ENCODE data around the gene PALM2AKAP2.
A peak's percentile ranks its signal among the peaks of the same experiment; 100 is the strongest.

The PALM2AKAP2 gene

DNA sequence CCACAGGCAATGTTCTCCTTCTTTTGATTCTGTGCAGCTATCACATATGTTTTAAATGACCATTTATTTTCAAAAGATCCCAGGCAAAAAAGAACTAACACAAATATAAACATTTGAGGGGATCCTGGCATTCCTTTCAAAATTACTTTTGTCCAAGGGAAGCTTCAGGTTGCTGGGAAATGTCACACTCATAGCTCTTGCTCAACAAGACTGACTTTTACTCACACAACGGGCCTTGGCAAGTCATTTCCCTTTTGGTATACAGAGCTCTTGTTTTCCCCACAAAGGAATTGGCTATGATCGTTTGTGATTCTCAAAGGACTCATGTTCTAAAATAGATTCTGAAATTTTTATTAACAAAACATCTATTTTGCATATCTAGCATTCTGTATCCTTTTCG is 4.5 kb upstream of the PALM2AKAP2 start:
- peaks cover 21% of the 10 kb centered on the region for H3K4me1 ChIP-seq (ENCODE audit: insufficient read depth, low read length)
- H3K4me3 ChIP-seq (ENCODE audit: low read depth in 1 of 2, low read length in 2 of 2): no peak overlapping the region
- no peak overlapping the region for H3K27ac ChIP-seq (ENCODE audit: low read depth, low read length)
- no peaks in the 10 kb centered on the region for H3K36me3 ChIP-seq (ENCODE audit: insufficient read depth, low read length)
- no peaks in the 10 kb centered on the region for H3K27me3 ChIP-seq (ENCODE audit: control insufficient read depth in 1 of 2, insufficient read depth in 2 of 2, low read length in 2 of 2)
- H3K9me3 ChIP-seq (ENCODE audit: low read length): no peaks in the 10 kb centered on the region
- no peak overlapping the region for H3K9ac ChIP-seq (ENCODE audit: low read length)

DNA sequence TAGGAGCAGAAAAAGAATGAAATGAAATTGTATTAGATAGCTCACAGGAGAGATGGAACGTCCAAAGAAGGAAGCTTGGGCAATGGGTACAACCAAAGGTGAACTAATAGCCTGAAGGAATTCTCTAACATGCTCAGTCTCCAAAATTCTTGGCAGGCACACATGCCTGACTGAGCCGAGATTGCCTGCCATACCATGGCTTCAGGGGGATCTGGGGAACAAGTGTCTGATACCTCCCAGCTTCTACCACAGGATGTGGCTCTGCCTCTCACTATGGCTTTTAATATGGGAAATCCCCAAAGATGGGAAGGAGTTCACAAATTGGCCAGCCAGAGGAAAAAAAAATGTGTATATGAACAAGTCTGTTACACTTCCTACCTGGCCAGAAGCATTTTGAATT is 3.6 kb upstream of the PALM2AKAP2 start:
- H3K4me1 ChIP-seq (ENCODE audit: insufficient read depth, low read length): peaks cover 20% of the 10 kb centered on the region
- H3K4me3 ChIP-seq (ENCODE audit: low read depth in 1 of 2, low read length in 2 of 2): no peak overlapping the region
- H3K36me3 ChIP-seq (ENCODE audit: insufficient read depth, low read length): no peaks in the 10 kb centered on the region
- no peaks in the 10 kb centered on the region for H3K27me3 ChIP-seq (ENCODE audit: control insufficient read depth in 1 of 2, insufficient read depth in 2 of 2, low read length in 2 of 2)
- H3K9me3 ChIP-seq (ENCODE audit: low read length): no peaks in the 10 kb centered on the region
- H3K27ac ChIP-seq (ENCODE audit: low read depth, low read length): no peak overlapping the region
- no peak overlapping the region for H3K9ac ChIP-seq (ENCODE audit: low read length)

- H3K9me3 ChIP-seq (ENCODE audit: low read length): no peaks in the 10 kb centered on the region
- H3K9ac ChIP-seq (ENCODE audit: low read length): no peak overlapping the region
- H3K27ac ChIP-seq (ENCODE audit: low read depth, low read length): no peak overlapping the region
- no peaks in the 10 kb centered on the region for H3K27me3 ChIP-seq (ENCODE audit: control insufficient read depth in 1 of 2, insufficient read depth in 2 of 2, low read length in 2 of 2)
- no peaks in the 10 kb centered on the region for H3K36me3 ChIP-seq (ENCODE audit: insufficient read depth, low read length)
- peak overlapping the region; percentile 45 to 55 for H3K4me3 ChIP-seq (ENCODE audit: low read depth in 1 of 2, low read length in 2 of 2)
- peaks cover 9% of the 10 kb centered on the region for H3K4me1 ChIP-seq (ENCODE audit: insufficient read depth, low read length)
Measured at GRCh38 chr9:109780453-109781033, 545 bp downstream of the PALM2AKAP2 start.

GRCh38 chr9:109781086-109781485 is 1.1 kb downstream of the PALM2AKAP2 start:
- Histone ChIP-seq H3K9me3 (ENCODE audit: low read length) (no peaks in the 10 kb centered on the region), H3K27me3 (ENCODE audit: control insufficient read depth in 1 of 2, insufficient read depth in 2 of 2, low read length in 2 of 2) (no peaks in the 10 kb centered on the region), H3K27ac (ENCODE audit: low read depth, low read length) (no peak overlapping the region), H3K4me3 (ENCODE audit: low read depth in 1 of 2, low read length in 2 of 2) (peak overlapping the region in 1 of 2 donors; percentile 55), H3K36me3 (ENCODE audit: insufficient read depth, low read length) (no peaks in the 10 kb centered on the region), H3K9ac (ENCODE audit: low read length) (no peak overlapping the region), H3K4me1 (ENCODE audit: insufficient read depth, low read length) (peaks cover 9% of the 10 kb centered on the region)

DNA sequence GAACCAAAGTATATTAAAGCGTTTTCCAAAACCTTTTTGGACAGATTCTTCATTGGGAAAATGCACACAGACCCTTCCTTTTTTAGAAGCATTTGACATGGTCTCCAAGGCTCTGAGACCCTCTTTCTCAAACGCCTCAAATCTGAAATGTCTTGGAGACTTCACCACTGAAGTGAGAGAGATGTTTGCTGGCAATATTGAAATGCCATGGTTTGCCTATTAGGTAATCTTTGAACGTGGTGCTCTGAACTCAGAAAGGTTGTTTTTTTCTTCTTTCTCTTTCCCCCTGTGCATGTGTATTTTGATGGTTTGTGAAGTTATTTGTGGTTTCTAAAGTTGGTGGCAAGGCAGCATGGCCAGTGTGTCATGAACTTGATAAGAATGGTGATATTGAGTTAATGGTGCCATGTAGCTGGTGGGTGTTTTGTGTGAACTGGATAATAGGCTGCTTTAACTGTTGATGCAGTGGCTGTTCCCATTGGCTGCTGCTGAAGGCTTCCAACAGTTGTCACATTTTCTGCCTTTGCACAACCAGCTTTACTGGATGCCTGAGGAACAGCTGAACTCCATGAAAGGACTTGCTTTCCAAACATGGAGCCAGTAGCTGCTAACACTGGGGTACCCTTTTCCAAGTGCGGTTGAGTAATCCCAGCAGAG is 1.7 kb downstream of the PALM2AKAP2 start:
- no peak overlapping the region for H3K9ac ChIP-seq (ENCODE audit: low read length)
- H3K36me3 ChIP-seq (ENCODE audit: insufficient read depth, low read length): no peaks in the 10 kb centered on the region
- no peaks in the 10 kb centered on the region for H3K9me3 ChIP-seq (ENCODE audit: low read length)
- H3K27me3 ChIP-seq (ENCODE audit: control insufficient read depth in 1 of 2, insufficient read depth in 2 of 2, low read length in 2 of 2): no peaks in the 10 kb centered on the region
- no peak overlapping the region for H3K27ac ChIP-seq (ENCODE audit: low read depth, low read length)
- H3K4me3 ChIP-seq (ENCODE audit: low read depth in 1 of 2, low read length in 2 of 2): no peak overlapping the region
- H3K4me1 ChIP-seq (ENCODE audit: insufficient read depth, low read length): peaks cover 9% of the 10 kb centered on the region

DNA sequence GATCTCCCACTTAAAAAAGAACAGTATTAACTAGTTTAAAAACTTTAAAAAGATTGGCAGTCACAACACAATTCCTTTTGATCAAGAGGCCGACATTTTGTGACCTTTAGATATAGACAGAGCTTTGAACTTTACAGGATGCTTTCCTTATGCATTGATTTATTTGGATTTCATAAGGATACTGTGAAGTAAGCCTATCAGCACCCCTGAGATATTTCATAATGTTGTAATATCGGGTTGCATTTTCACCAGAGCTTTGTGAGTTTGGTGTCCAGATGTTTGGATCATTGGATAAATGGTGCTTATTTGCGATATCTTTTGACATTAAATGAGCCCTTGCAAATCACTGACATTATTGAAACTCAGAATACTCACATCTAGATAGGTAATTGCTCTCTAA is 7.7 kb downstream of the PALM2AKAP2 start:
- Histone ChIP-seq H3K27ac (ENCODE audit: low read depth, low read length) (no peak overlapping the region), H3K4me3 (ENCODE audit: low read depth in 1 of 2, low read length in 2 of 2) (no peak overlapping the region), H3K27me3 (ENCODE audit: control insufficient read depth in 1 of 2, insufficient read depth in 2 of 2, low read length in 2 of 2) (no peaks in the 10 kb centered on the region), H3K9ac (ENCODE audit: low read length) (no peak overlapping the region), H3K9me3 (ENCODE audit: low read length) (no peaks in the 10 kb centered on the region), H3K36me3 (ENCODE audit: insufficient read depth, low read length) (no peaks in the 10 kb centered on the region), H3K4me1 (ENCODE audit: insufficient read depth, low read length) (no peaks in the 10 kb centered on the region)

- Histone ChIP-seq H3K9ac (ENCODE audit: low read length) (no peak overlapping the region), H3K4me3 (ENCODE audit: low read depth in 1 of 2, low read length in 2 of 2) (no peak overlapping the region), H3K36me3 (ENCODE audit: insufficient read depth, low read length) (no peaks in the 10 kb centered on the region), H3K27me3 (ENCODE audit: control insufficient read depth in 1 of 2, insufficient read depth in 2 of 2, low read length in 2 of 2) (no peaks in the 10 kb centered on the region), H3K4me1 (ENCODE audit: insufficient read depth, low read length) (peaks cover 12% of the 10 kb centered on the region), H3K27ac (ENCODE audit: low read depth, low read length) (no peak overlapping the region), H3K9me3 (ENCODE audit: low read length) (no peaks in the 10 kb centered on the region)
Measured at GRCh38 chr9:109789556-109789955, 9.6 kb downstream of the PALM2AKAP2 start.

DNA sequence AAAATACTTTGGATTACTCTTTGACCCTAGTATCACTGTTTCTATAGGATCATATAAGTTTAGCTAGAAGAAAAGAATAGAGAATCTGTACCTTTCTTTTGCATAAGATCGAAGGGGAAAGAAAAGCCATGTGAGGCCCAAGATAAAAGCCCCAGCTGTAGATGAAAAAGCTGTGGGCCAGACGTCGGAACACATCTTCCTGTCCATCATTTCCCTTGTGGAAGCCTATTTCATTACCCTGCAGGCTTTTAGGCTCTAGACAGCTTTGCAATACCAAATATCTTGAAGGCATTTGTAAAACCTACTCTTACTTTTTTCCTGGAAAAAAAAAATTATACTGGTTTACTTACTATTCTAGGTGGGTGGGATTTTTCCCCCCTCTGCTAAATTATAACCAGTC is 10.0 kb downstream of the PALM2AKAP2 start:
- Histone ChIP-seq H3K4me3 (ENCODE audit: low read depth in 1 of 2, low read length in 2 of 2) (no peak overlapping the region), H3K4me1 (ENCODE audit: insufficient read depth, low read length) (peaks cover 12% of the 10 kb centered on the region), H3K36me3 (ENCODE audit: insufficient read depth, low read length) (no peaks in the 10 kb centered on the region), H3K9ac (ENCODE audit: low read length) (no peak overlapping the region), H3K27ac (ENCODE audit: low read depth, low read length) (no peak overlapping the region), H3K27me3 (ENCODE audit: control insufficient read depth in 1 of 2, insufficient read depth in 2 of 2, low read length in 2 of 2) (no peaks in the 10 kb centered on the region), H3K9me3 (ENCODE audit: low read length) (no peaks in the 10 kb centered on the region)

DNA sequence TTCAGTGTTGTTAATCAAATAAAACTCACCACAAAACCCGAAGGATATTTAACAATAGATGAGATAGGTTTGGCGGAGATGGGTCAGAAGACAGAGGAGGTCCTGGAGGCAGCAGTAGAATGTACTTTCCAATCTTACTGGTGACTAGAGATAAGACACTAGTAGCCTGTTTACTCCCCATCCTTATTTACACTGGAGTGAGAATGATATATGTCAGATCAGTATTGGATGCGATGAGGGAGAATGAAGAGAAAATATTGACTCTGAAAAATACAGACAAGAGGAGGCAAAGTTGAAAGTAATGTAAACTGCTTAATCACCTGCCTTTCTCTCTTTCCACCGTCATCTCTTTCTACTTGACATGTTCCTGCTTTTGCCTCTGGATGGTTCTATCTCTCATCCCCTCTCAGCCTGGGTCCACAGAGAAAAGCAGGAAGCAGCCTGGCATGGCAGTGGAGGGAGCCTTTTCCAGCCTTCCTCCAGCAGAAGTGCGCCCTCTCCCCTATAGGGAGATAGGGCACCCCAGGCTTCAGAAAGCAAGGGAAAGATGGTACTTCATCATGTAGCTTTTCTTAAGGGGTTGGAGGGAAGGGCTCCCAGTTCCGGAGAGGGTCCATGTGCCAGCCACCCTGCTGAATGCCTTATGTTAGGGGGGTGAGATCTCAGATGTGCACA is 11.1 kb downstream of the PALM2AKAP2 start:
- Histone ChIP-seq H3K36me3 (ENCODE audit: insufficient read depth, low read length) (no peaks in the 10 kb centered on the region), H3K9me3 (ENCODE audit: low read length) (no peaks in the 10 kb centered on the region), H3K27me3 (ENCODE audit: control insufficient read depth in 1 of 2, insufficient read depth in 2 of 2, low read length in 2 of 2) (no peaks in the 10 kb centered on the region), H3K4me1 (ENCODE audit: insufficient read depth, low read length) (peaks cover 12% of the 10 kb centered on the region), H3K4me3 (ENCODE audit: low read depth in 1 of 2, low read length in 2 of 2) (no peak overlapping the region), H3K27ac (ENCODE audit: low read depth, low read length) (no peak overlapping the region), H3K9ac (ENCODE audit: low read length) (no peak overlapping the region)

DNA sequence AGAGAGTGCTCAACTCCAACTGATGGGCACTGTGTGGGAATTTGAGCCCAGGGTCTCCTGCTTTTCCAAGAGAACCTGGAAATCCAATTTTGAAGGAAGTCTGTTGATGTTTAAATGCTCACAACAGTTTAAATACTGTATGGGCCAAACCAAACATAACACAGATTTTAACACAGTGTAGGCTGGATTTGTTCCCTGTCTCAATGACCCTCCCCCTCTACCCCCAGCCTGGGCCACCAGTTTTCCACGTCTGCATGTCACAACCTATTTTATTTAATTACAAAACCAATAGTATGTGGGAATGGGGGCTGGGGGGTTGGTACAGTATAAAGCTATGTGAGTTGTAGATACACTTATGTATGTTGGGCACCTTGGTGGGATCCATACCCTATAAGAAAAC is 11.7 kb downstream of the PALM2AKAP2 start:
- no peak overlapping the region for H3K4me3 ChIP-seq (ENCODE audit: low read depth in 1 of 2, low read length in 2 of 2)
- H3K27ac ChIP-seq (ENCODE audit: low read depth, low read length): no peak overlapping the region
- H3K27me3 ChIP-seq (ENCODE audit: control insufficient read depth in 1 of 2, insufficient read depth in 2 of 2, low read length in 2 of 2): no peaks in the 10 kb centered on the region
- H3K9me3 ChIP-seq (ENCODE audit: low read length): no peaks in the 10 kb centered on the region
- H3K36me3 ChIP-seq (ENCODE audit: insufficient read depth, low read length): no peaks in the 10 kb centered on the region
- no peak overlapping the region for H3K9ac ChIP-seq (ENCODE audit: low read length)
- H3K4me1 ChIP-seq (ENCODE audit: insufficient read depth, low read length): peaks cover 12% of the 10 kb centered on the region

GRCh38 chr9:109792951-109793546 is 13.1 kb downstream of the PALM2AKAP2 start:
- no peak overlapping the region for H3K27ac ChIP-seq (ENCODE audit: low read depth, low read length)
- no peak overlapping the region for H3K4me3 ChIP-seq (ENCODE audit: low read depth in 1 of 2, low read length in 2 of 2)
- H3K9me3 ChIP-seq (ENCODE audit: low read length): no peaks in the 10 kb centered on the region
- H3K4me1 ChIP-seq (ENCODE audit: insufficient read depth, low read length): peaks cover 12% of the 10 kb centered on the region
- no peaks in the 10 kb centered on the region for H3K27me3 ChIP-seq (ENCODE audit: control insufficient read depth in 1 of 2, insufficient read depth in 2 of 2, low read length in 2 of 2)
- no peak overlapping the region for H3K9ac ChIP-seq (ENCODE audit: low read length)
- H3K36me3 ChIP-seq (ENCODE audit: insufficient read depth, low read length): no peaks in the 10 kb centered on the region
